Stimulated activated CD4-positive, alpha-beta T cell treated with anti-CD3 and anti-CD28 coated beads, Interleukin-1b, Interleukin-23, amount 100 ng/mL, for 48 hours (primary cell): ENCODE measurements around the gene ZSWIM5.
"Not testable (repeated sequence)": the region's sequence is repeated elsewhere in the genome, so short reads cannot be mapped to it uniquely, and the experiment has no call there.

Experiments
- DNase-seq: peaks from one replicate; pipeline ENCODE4 v3.0.0-alpha.2; 2020

ZSWIM5 gene

DNA sequence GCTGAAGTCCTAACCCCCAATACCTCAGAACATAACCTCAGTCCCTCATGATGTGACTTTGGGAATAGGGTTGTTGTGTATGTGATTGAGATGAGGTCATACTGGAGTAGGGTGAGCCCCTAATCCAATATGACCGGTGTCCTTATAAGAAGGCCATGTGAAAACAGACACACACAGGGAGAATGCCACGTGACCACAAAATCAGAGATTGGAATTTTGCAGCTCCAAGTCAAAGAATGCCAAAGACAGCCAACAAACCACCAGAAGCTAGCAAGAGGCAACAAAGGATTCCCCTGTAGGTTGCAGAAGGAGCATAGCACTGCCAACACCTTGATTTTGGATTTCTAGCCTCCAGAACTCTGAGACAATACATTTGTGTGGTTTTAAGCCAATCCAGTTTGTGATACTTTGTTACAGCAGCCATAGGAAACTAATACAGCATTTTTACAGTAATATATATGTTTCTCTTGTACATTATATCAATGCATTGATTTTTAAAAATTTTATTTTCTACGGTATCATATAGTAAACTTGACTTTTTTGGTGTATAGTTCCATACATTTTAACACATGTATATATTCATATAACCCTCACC is 5.4 kb downstream of the ZSWIM5 start:
- no peak for DNase-seq

DNA sequence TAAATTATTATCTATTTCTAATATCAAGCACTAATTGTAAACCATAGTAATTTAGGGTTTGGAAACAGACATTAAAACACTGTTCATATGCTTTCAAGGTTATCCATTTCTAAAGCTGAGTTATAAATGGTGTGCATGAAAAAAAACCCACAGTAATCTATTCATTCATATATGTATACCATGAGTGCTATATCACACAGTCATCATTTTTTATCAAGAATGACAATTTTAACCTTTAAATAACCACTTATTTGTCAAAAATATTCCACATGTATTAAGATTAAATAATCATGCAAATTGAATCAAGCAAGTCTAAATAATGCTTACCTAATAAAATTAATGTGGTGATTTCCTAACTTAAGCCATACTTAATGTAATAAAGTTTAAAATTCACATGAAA is 6.0 kb downstream of the ZSWIM5 start:
- no peak for DNase-seq

DNA sequence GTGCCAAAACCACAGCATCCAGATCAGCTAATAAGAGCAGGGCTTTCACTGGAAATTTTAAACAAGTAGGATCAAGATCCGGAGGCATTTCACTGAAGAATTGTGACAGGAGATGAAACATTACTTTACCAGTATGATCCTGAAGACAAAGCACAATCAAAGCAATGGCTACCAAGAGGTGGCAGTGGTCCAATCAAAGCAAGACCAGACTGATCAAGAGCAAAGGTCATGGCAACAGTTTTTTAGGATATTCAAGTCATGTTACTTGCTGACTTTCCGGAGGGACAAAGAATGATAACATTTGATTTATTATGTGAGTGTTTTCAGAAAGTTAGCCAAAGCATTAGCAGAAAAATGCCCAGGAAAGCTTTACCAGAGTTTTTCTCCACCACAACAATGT is 8.2 kb downstream of the ZSWIM5 start:
- no peak for DNase-seq

DNA sequence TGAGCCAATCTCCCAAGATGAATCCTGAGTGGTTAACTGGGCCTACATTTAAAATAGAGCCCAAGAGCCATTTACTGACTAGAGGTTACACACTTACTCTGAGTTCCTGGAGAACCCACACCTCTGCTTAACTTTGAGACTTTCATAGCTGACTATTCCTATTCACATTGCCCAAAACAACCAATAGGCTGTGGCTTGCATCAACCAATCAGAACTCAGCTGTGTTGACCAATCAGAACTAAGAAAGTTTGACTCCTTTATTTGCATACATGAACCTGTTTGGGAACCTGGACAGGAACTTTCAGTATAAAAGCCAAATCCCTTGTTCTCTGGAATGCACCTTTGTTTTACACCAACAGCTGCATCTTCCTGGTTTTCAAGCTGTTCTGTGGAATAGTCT is 9.5 kb downstream of the ZSWIM5 start:
- DNase-seq: no peak

DNA sequence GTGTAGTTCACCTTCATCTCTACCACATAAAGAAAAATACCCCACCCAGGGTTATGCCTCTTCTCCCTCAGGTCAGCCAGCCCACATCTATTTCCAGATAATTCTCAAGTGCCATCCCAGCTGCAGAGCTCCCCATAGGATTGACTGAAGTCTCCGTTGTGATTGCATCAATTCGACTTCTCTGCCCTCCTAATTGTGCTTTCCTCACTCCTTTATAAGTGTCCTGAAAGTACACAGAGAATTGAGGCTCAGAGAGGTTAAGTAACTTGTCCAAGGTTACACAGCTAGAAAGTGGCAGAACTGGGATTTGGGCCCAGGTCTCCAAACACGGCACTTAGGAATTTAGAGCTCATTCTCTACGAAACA is 15.0 kb downstream of the ZSWIM5 start:
- no peak for DNase-seq

DNA sequence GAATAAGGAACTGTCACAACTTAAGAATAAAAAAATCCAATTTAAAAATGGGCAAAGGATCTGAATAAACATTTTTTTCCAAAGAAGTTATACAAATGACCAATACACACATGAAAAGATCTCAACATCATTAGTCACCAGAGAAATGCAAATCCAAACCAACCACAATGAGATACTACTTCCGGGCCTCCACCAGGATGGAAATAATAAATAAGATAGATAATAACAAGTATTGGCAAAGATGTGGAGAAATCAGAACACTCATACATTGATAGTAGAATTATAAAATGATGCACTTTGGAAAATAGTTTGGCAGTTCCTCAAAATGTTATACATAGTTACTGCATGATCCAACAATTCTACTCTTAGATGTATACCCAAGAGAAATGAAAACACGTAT is 18.7 kb downstream of the ZSWIM5 start:
- DNase-seq: no peak

DNA sequence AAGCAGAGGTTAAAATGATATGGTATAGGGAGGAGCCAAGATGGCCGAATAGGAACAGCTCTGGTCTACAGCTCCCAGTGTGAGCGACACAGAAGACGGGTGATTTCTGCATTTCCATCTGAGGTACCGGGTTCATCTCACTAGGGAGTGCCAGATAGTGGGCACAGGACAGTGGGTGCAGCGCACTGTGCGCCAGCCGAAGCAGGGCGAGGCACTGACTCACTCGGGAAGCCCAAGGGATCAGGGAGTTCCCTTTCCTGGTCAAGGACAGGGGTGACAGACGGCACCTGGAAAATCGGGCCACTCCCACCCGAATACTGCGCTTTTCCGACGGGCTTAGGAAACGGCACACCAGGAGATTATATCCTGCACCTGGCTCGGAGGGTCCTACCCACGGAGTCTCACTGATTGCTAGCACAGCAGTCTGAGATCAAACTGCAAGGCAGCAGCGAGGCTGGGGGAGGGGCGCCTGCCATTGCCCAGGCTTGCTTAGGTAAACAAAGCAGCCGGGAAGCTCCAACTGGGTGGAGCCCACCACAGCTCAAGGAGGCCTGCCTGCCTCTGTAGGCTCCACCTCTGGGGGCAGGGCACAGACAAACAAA is 26.4 kb downstream of the ZSWIM5 start:
- DNase-seq: not testable (repeated sequence)

DNA sequence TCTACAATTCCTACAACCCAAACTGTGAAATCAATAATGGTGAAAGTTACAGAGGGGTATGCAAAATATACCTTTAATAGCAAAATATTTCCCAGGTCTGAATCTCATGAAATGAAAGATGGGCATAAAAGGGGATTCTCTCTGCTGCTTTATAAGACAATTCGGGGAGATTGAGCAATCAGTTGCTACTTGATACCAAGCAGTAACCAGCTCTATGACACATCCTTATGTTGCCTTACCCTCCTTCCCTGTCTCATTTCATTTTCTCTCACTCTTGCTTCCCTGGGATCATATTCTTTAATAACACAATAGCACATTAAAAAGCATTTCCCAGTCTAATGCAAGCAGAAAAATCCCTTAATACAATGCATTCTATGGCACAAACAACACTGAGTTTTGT is 29.0 kb downstream of the ZSWIM5 start:
- no peak for DNase-seq

DNA sequence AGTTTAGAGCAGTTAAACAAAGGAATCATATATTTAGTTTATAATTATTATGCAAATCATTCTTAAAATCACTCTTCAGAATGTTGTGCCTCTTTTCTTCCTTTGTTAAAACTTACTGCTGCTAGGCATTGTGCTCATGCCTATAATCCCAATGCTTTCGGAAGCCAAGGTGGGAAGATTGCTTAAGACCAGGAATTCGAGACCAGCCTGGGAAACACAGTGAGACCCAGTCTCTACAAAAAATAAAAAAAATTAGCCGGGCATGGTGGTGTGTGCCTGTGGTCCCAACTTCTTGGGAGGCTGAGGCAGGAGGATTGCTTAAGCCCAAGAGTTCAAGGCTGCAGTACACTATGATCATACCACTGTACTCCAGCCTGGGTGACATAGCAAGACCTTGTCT is 33.6 kb downstream of the ZSWIM5 start:
- DNase-seq: no peak

DNA sequence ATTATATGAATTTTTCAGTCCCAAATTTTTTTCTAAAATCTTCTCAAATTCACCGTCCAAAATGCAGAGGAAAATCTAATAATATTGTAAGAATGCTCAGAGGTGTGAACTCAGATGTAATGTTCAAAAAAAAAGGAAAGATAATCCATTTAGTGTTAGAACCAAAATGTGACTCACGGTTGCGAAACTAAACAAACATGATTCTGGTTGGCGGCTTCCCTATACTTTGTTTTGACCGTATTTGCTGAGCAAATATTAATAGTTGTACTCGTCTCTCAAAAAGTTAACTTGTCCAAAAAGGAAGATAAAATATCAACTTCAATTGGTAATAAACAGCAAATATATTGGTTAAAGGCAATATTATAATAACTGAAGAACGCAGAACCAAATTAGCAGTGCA is 34.4 kb downstream of the ZSWIM5 start:
- DNase-seq: no peak

DNA sequence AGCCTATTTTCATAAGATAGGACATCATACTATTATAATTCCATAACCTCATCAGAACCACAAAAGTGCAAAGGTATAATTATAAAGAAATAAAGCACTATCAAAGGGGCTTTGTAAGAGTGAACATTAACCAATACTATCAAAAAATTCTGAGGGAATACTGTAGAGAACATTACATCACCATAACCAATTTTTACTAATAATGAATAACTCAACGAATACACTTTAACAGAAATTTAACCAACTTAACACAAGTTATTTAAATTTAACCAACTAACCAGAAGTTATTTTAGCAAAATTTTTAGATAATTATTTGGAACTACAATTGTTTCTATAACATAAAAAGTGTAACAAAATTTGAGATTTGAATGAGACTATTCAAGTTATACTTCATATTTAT is 34.8 kb downstream of the ZSWIM5 start:
- no peak for DNase-seq

DNA sequence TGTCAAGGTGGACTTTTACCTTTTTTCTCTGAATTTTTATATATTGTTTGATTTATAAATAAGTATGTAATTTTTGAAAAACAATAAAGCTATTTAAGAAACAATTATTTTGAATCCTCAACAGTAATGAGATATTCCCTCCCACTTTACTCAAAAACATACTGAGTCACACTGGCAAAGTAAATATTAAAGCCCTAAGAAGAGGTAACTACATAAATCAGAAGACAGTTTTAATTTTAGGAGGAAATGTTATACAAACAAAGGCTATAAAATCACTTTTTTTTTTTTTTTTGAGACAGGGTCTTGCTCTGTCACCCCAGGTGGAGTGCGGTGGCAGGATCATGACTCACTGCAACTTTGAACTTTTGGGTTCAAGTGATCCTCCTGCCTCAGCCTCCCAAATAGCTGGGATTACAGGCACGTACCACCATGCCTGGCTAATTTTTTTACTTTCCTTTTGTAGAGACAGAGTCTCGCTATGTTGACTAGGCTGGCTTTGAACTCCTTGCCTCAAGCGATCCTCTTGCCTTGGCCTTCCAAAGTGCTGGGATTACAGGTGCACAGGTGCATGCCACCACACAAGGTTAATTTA is 36.2 kb downstream of the ZSWIM5 start:
- no peak for DNase-seq

DNA sequence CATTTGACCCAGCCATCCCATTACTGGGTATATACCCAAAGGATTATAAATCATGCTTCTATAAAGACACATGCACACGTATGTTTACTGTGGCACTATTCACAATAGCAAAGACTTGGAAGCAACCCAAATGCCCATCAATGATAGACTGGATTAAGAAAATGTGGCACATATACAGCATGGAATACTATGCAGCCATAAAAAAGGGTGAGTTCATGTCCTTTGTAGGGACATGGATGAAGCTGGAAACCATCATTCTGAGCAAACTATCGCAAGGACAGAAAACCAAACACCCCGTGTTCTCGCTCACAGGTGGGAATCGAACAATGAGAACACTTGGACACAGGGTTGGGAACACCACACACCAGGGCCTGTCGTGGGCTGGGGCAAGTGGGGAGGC is 38.5 kb downstream of the ZSWIM5 start:
- not testable (repeated sequence) for DNase-seq

DNA sequence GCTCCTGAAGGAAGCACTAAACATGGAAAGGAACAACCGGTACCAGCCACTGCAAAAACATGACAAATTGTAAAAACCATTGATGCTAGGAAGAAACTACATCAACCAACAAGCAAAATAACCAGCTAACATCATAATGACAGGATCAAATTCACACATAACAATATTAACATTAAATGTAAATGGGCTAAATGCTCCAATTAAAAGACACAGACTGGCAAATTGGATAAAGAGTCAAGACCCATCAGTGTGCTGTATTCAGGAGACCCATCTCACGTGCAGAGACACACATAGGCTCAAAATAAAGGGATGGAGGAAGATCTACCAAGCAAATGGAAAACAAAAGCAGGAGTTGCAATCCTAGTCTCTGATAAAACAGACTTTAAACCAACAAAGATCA is 42.1 kb downstream of the ZSWIM5 start:
- DNase-seq: not testable (repeated sequence)

DNA sequence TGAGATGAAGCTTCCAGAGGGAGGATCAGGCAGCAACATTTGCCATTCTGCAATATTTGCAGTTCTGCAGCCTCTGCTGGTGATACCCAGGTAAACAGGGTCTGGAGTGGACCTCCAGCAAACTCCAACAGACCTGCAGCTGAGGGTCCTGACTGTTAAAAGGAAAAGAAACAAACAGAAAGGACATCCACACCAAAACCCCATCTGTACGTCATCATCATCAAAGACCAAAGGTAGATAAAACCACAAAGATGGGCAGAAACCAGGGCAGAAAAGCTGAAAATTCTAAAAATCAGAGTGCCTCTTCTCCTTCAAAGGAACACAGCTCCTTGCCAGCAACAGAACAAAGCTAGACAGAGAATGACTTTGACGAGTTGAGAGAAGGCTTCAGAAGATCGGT is 43.3 kb downstream of the ZSWIM5 start:
- DNase-seq: not testable (repeated sequence)

DNA sequence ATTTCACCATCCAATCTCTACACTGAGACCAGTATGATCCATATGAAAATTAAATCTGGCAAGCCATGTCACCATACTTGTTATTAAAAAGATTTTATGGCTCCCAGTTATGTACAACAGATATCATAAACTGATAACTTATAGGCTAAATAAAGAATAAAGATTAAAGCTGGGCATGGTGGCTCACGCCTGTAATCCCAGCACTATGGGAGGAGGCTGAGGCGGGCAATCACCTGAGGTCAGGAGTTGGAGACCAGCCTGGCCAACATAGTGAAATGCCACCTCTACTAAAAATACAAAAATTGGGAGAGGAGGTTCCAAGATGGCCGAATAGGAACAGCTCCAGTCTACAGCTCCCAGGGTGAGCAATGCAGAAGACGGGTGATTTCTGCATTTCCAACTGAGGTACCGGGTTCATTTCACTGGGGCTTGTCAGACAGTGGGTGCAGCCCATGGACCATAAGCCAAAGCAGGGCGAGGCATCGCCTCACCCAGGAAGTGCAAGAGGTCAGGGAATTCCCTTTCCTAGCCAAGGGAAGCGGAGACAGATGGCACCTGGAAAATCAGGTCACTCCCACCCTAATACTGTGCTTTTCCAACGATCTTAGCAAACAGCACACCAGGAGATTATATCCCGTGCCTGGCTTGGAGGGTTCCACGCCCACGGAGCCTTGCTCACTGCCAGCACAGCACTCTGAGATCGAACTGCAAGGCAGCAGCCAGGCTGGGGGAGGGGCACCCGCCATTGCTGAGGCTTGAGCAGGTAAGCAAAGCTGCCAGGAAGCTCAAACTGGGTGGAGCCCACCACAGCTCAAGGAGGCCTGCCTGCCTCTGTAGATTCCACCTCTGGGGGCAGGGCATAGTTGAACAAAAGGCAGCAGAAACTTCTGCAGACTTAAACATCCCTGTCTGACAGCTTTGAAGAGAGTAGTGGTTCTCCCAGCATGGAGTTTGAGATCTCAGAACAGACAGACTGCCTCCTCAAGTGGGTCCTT is 44.1 kb downstream of the ZSWIM5 start:
- DNase-seq: peak; percentile 12

DNA sequence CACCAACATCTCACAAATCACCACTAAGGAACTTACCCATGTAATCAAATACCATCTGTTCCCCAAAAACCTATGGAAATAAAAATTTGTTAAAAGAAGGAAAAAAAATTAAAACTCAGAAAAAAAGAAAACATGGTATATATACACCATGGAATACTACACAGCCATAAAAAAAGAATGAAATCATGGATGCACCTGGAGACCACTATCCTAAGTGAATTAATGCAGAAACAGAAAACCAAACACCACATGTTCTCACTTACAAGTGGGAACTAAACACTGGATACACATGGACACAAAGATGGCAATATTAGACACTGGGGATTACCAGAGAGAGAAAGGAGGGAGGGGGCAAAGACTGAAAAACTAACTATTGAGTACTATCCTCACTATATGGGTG is 50.4 kb downstream of the ZSWIM5 start:
- DNase-seq: no peak

DNA sequence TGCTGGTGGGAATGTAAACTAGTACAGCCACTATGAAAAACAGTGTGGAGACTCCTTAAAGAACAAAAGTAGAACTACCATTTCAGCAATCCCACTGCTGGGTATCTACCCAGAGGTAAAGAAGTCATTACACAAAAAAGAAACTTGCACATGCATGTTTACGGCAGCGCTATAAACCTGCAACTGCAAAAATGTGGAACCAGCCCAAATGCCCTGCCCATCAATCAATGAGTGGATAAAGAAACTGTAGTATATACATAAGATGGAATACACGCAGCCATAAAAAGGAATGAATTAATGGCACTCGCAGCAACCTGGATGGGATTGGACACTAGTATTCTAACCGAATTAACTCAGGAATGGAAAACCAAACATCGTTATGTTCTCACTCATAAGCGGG is 51.0 kb downstream of the ZSWIM5 start:
- DNase-seq: no peak

DNA sequence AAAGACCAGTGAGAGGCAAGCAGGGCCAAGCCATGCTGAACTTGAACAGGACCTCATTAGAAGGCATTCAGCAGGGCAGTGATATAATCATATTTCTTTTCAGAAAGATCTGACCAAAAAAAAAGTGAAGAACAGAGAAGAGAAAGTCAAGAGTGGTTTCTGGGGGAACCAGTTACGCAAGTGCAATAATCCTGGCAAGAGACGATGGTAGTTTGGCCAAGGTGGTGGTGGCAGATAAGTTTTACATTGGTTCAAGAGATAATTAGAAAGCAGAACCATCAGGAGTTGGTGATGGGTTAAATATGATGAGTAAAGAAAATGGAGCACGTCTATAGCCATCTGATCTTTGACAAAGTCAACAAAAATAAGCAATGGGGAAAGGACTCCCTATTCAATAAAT is 54.3 kb downstream of the ZSWIM5 start:
- no peak for DNase-seq

DNA sequence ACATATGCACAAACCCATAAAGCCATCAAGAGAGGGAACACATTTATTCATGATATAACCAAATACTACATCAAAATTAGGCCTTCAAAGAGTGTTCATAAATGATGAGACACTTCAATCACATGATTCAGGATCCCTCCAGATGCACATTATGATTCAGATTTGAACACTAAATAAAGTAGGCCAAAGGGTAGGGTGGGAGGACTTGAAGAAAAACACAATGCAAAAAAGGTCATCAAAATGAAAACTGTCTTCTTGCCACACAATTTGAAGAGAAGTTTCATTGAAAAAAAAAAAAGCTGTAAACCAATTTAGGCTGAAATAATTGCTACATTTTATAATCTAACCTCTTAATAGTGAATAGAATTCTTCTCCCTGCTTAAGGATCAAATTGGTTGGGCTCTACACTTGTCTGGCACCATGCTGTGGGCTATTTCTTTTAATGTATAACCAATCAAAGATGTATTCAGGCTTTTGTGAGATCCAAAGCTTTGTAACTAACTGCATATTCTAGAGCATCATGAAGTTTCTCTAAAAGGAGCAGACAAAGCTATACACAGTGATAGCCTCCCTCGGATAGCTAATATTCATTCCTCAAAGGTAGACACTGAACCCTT is 58.1 kb downstream of the ZSWIM5 start:
- DNase-seq: no peak

DNA sequence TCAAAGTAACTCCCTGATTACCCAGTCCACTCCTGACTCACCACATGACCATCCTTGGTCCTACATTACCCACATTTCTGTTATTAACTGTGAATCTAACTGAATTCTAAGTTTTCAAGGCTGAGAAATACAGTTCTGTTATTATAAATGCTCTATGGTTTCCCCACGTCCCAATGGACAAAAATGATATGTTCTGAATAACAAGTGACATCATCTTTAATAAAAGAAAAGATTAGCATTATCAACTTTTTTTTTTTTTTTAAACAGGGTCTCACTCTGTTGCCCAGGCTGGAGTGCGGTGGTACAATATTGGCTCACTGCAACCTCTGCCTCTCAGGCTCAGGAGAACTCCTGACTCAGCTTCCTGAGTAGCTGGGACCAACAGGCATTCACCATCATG is 59.6 kb downstream of the ZSWIM5 start:
- DNase-seq: no peak

DNA sequence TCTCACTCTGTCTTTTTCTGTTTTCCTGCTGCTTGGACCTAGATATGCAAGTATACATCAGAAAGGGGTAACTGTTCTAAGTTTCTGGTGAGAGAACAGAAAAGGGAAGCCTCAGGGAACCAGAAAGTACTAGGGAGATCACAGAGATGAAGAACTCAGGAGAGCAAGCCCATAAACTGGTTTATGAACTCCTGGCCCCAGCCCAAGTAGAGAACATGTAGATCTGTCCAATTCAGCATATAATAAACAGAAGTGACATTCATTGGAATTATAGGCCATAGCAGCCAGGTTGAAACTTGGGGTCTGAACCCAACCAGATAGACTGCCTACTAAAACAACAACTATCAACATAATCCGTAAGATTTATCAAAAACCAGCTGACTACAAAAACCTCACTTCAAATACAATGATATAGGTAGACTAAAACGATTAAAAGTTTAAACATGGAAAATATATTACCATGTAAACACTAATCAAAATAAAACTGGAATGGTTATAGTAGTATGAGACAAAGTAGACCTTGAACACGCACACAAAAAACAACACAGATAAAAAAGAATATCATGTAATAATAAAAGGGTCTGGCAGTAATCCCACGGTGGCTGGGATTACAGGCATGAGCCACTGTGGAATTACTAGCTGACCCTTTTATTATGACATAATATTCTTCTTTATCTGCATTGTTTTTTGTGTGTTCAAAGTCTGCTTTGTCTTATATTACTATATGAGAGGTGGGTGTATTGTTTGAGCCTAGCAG is 65.0 kb downstream of the ZSWIM5 start:
- no peak for DNase-seq

DNA sequence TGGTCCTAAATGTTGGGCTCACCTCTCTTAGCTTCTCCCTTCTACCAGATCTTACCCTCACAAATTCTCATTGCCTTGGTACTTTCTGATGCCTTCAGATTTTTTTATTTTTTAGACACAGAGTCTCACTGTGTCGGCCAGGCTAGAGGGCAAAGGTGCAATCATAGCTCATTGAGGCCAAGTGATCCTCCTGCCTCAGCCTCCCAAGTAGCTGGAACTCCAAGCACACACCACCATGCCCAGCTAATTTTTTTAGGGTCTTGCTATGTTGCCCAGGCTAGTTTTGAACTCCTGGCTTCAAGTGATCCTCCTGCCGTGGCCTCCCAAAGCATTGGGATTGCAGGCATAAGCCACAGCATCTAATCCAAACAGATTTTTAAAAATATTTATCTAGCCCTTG is 69.4 kb downstream of the ZSWIM5 start:
- no peak for DNase-seq
